WTC11 (cell line): Measurements from ENCODE around the gene APOO.

Experiments
- AR ChIP-seq: fragments of 250-450 bp; sonication (Bioruptor Pico); IDR thresholded peaks from 2 replicates; pipeline ENCODE4 v1.9.0; 2021; ENCODE audit warnings: mild to moderate bottlenecking
- ATF2 ChIP-seq: sonication (generic); formaldehyde crosslinking; IDR thresholded peaks from 2 replicates; pipeline ENCODE4 v1.8.1; 2022; ENCODE audit warnings: low read depth, missing genetic modification reagents, borderline replicate concordance
- CBFB ChIP-seq: sonication (generic); formaldehyde crosslinking; IDR thresholded peaks from 2 replicates; pipeline ENCODE4 v1.8.1; 2022; ENCODE audit warnings: mild to moderate bottlenecking, low read depth, missing genetic modification reagents
- CREB1 ChIP-seq: sonication (generic); formaldehyde crosslinking; IDR thresholded peaks from 2 replicates; pipeline ENCODE4 v1.8.0; 2023; ENCODE audit warnings: mild to moderate bottlenecking, missing genetic modification reagents
- CTCF ChIP-seq: fragments of 200-600 bp; IDR thresholded peaks from 2 replicates; pipeline ENCODE4 v1.8.0; 2022; ENCODE audit warnings: antibody characterized with exemption
- ELF4 ChIP-seq: sonication (generic); formaldehyde crosslinking; IDR thresholded peaks from 2 replicates; pipeline ENCODE4 v1.8.1; 2022; ENCODE audit warnings: low read depth, mild to moderate bottlenecking, moderate library complexity, missing genetic modification reagents
- JUN ChIP-seq: sonication (generic); formaldehyde crosslinking; IDR thresholded peaks from 2 replicates; pipeline ENCODE4 v1.8.0; 2023; ENCODE audit warnings: mild to moderate bottlenecking, missing genetic modification reagents
- MAX ChIP-seq: sonication (generic); formaldehyde crosslinking; IDR thresholded peaks from 2 replicates; pipeline ENCODE4 v1.8.0; 2022; ENCODE audit warnings: mild to moderate bottlenecking, missing genetic modification reagents
- NFE2L1 ChIP-seq: sonication (generic); formaldehyde crosslinking; IDR thresholded peaks from 2 replicates; pipeline ENCODE4 v1.8.1; 2023; ENCODE audit warnings: missing genetic modification reagents
- NR1H2 ChIP-seq: sonication (generic); formaldehyde crosslinking; IDR thresholded peaks from 2 replicates; pipeline ENCODE4 v1.9.0; 2021; ENCODE audit warnings: mild to moderate bottlenecking, moderate library complexity, missing genetic modification reagents
- RORB ChIP-seq: fragments of 250-450 bp; sonication (Bioruptor Pico); IDR thresholded peaks from 2 replicates; pipeline ENCODE4 v1.9.0; 2021; ENCODE audit warnings: mild to moderate bottlenecking
- TCF7 ChIP-seq: sonication (generic); formaldehyde crosslinking; IDR thresholded peaks from 2 replicates; pipeline ENCODE4 v1.8.0; 2022; ENCODE audit warnings: mild to moderate bottlenecking, low read depth, missing genetic modification reagents, moderate library complexity
- ZNF232 ChIP-seq: sonication (generic); formaldehyde crosslinking; IDR thresholded peaks from 2 replicates; pipeline ENCODE4 v1.8.0; 2022; ENCODE audit warnings: mild to moderate bottlenecking, missing genetic modification reagents

GRCh38 chrX:23919148-23919547 is 11.4 kb upstream of the APOO start:
- TF ChIP-seq CTCF (no peak), NFE2L1 (CRISPR knock-in tag) (no peak), ATF2 (no peak), CREB1 (CRISPR knock-in tag) (no peak), ELF4 (CRISPR knock-in tag) (no peak), TCF7 (CRISPR knock-in tag) (no peak), CBFB (CRISPR knock-in tag) (no peak), JUN (CRISPR knock-in tag) (no peak), ZNF232 (no peak), AR (CRISPR knock-in tag) (no peak), RORB (CRISPR knock-in tag) (no peak), NR1H2 (CRISPR knock-in tag) (no peak), MAX (CRISPR knock-in tag) (no peak)
